Upper lobe of left lung (tissue), 4 donors: ENCODE measurements around the gene DUSP23.

Source experiments
- EP300 ChIP-seq, 4 donors: sonication (generic); formaldehyde crosslinking; IDR thresholded peaks; one replicate each; pipeline ENCODE4 v1.5.1; 2017; ENCODE audit warnings: antibody characterized with exemption in 4 of 4, control low read depth in 2 of 4
- POLR2A ChIP-seq, 4 donors: fragments of 450-650 bp; IDR thresholded peaks; one replicate each; pipeline ENCODE4 v1.5.1; 2016 to 2017; ENCODE audit warnings: antibody characterized with exemption in 4 of 4, mild to moderate bottlenecking in 2 of 4
- POLR2AphosphoS5 ChIP-seq, 2 donors: sonication (generic); formaldehyde crosslinking; IDR thresholded peaks; one replicate each; pipeline ENCODE4 v1.5.1; 2017; ENCODE audit warnings: antibody characterized with exemption in 2 of 2
- TF ChIP-seq, protein P1 (sequence below), 6 experiments: fragments of 450-650 bp in 4 of 6; fragments of 200-600 bp in 2 of 6; sonication (generic) in 2 of 6; IDR thresholded peaks; one replicate each; pipeline ENCODE4 v1.5.1; 2016 to 2019; ENCODE audit warnings: antibody characterized with exemption in 6 of 6

DNA sequence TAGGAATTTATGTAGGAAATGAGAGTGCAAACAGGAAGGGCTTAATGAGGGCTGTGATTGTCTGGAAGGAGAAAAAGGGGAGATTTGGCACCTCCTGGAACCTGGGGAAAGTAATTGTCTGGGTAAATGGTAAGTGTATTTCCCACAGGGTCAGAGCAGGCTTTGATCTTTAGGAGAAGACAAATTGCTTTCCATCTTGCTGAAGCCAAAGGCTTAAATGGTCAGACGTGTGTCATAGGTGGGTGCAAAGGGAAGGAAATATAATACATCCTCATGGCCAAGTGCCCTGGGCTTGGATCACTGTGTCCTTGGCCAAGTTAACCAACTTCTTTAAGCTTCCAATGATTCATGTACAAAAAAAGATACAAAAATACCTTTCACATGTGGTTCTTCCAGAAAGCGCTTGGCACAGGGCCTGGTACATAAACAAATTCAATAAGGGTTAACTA lies 1.3 kb upstream of the DUSP23 start:
- TF ChIP-seq POLR2A (IDR thresholded peaks at IDR 0.05) (no peak), POLR2AphosphoS5 (IDR thresholded peaks at IDR 0.05) (peak; percentile 20 to 81), EP300 (IDR thresholded peaks at IDR 0.05) (peak in 3 of 4 donors; percentile 23 to 46 (median 36))
- TF ChIP-seq, protein P1, sequence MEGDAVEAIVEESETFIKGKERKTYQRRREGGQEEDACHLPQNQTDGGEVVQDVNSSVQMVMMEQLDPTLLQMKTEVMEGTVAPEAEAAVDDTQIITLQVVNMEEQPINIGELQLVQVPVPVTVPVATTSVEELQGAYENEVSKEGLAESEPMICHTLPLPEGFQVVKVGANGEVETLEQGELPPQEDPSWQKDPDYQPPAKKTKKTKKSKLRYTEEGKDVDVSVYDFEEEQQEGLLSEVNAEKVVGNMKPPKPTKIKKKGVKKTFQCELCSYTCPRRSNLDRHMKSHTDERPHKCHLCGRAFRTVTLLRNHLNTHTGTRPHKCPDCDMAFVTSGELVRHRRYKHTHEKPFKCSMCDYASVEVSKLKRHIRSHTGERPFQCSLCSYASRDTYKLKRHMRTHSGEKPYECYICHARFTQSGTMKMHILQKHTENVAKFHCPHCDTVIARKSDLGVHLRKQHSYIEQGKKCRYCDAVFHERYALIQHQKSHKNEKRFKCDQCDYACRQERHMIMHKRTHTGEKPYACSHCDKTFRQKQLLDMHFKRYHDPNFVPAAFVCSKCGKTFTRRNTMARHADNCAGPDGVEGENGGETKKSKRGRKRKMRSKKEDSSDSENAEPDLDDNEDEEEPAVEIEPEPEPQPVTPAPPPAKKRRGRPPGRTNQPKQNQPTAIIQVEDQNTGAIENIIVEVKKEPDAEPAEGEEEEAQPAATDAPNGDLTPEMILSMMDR (IDR thresholded peaks at IDR 0.05): no peak
